ENCODE results near the gene SAMD11. TPM values are rescaled to one million over a fixed set of nuclear protein-coding genes. Genes with fewer than 3 reads are reported as not detected.

Gene SAMD11
- total and polyA plus RNA-seq, 10 donors: 7.5 to 37.0 (median 18.9) TPM

- no peak for DNase-seq
- no peak overlapping the region for H3K4me3 ChIP-seq
- H3K4me1 ChIP-seq: peaks cover 13 to 65% (median 48%) of the 10 kb centered on the region in 6 donors
- 90 to 97% (median 93%) methylated on average over 4 to 11 of the region's 11 CpGs for WGBS, 5 donors
- intact Hi-C loops (cut with DNase I; ENCODE audit: low total_unique reads): no loop called here
- TF ChIP-seq POLR2A (IDR thresholded peaks at IDR 0.05) (no peak), POLR2AphosphoS5 (IDR thresholded peaks at IDR 0.05) (no peak)
- TF ChIP-seq, protein P1, sequence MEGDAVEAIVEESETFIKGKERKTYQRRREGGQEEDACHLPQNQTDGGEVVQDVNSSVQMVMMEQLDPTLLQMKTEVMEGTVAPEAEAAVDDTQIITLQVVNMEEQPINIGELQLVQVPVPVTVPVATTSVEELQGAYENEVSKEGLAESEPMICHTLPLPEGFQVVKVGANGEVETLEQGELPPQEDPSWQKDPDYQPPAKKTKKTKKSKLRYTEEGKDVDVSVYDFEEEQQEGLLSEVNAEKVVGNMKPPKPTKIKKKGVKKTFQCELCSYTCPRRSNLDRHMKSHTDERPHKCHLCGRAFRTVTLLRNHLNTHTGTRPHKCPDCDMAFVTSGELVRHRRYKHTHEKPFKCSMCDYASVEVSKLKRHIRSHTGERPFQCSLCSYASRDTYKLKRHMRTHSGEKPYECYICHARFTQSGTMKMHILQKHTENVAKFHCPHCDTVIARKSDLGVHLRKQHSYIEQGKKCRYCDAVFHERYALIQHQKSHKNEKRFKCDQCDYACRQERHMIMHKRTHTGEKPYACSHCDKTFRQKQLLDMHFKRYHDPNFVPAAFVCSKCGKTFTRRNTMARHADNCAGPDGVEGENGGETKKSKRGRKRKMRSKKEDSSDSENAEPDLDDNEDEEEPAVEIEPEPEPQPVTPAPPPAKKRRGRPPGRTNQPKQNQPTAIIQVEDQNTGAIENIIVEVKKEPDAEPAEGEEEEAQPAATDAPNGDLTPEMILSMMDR (IDR thresholded peaks at IDR 0.05 in 8 of 11, conservative IDR thresholded peaks at IDR 0.05 in 3 of 11): no peak
- peaks cover 5 to 59% (median 52%) of the 10 kb centered on the region in 6 donors for H3K36me3 ChIP-seq
- peaks cover 0 to 13% (median 0%) of the 10 kb centered on the region in 7 donors for H3K27me3 ChIP-seq (replicated peaks in 1 of 7)
- no peaks in the 10 kb centered on the region for H3K9me3 ChIP-seq
- no peak overlapping the region for H3K27ac ChIP-seq
Measured at GRCh38 chr1:956636-957035, 32.9 kb downstream of the SAMD11 start.

DNA sequence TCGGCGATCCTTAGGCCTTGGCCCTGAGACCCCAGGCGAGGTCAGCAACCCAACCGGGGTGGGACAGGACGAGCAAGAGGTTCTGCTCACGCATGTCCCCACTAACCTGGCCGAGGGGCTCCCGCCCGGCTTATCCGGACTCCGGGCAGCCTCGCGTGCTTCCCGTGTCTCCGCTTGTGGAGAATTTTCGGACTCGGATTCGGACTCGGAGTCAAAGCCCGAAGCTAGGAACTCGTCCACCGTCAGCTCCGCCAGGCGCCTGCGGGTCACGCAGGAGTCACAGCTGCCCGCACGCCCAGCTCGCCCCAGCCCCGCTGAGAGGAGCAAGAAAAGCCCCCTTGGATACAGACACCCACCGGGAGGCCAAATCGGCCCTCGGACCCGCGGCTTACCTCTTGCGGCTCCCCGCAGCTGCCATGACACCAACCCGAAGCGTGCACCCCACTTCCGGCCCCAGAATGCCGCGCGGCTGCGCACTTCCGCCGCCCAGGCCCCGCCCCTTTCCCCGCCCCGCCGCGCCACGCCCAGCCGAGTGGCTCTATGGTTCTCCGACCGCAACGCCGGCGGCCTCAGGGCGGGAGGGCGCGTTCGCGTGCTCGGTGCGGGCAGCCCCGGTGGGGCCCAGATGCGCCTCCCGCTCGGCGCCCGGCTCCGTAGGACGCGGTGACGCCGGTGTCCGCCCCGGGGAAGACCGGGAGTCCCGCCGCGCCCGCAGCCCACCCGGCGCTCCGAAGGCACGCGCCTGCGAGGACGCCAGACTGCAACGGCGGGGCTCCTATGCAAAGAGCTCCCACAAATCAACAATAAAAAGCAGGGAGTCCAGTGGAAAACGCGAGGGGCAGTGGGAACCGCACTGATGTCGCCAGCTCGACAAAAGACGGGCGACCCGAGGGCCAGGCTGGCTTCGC is 35.4 kb downstream of the SAMD11 start, which contains the start of gene NOC2L:
TSS of gene NOC2L (minus strand) at position 434 of the 908 bp plus-strand sequence. CDS start at position 418, 16 bp downstream.
- TF ChIP-seq POLR2AphosphoS5 (IDR thresholded peaks at IDR 0.05) (peak; percentile 80 to 87 (median 82)), POLR2A (IDR thresholded peaks at IDR 0.05) (no peak)
- TF ChIP-seq, protein P1 (IDR thresholded peaks at IDR 0.05 in 8 of 11, conservative IDR thresholded peaks at IDR 0.05 in 3 of 11): peak in 1 of 11 experiments; percentile 15
- peaks cover 13 to 79% (median 50%) of the 10 kb centered on the region in 6 donors for H3K4me1 ChIP-seq
- H3K9me3 ChIP-seq: no peaks in the 10 kb centered on the region
- peaks cover 0 to 59% (median 34%) of the 10 kb centered on the region in 6 donors for H3K36me3 ChIP-seq
- H3K27ac ChIP-seq: peak within 1 kb of the TSS in 7 of 8 donors; percentile 23 to 83 (median 71)
- whole genome bisulfite sequencing, 5 donors: 2 to 12% (median 9%) methylated on average over 42 to 101 of the region's 101 CpGs
- H3K4me3 ChIP-seq: peak within 1 kb of the TSS; percentile 70 to 100 (median 99)
- peaks cover 0 to 13% (median 0%) of the 10 kb centered on the region in 7 donors for H3K27me3 ChIP-seq (replicated peaks in 1 of 7)
- intact Hi-C loops (cut with DNase I; ENCODE audit: low total_unique reads): no loop called here
- DNase-seq: peak; percentile 98

DNA sequence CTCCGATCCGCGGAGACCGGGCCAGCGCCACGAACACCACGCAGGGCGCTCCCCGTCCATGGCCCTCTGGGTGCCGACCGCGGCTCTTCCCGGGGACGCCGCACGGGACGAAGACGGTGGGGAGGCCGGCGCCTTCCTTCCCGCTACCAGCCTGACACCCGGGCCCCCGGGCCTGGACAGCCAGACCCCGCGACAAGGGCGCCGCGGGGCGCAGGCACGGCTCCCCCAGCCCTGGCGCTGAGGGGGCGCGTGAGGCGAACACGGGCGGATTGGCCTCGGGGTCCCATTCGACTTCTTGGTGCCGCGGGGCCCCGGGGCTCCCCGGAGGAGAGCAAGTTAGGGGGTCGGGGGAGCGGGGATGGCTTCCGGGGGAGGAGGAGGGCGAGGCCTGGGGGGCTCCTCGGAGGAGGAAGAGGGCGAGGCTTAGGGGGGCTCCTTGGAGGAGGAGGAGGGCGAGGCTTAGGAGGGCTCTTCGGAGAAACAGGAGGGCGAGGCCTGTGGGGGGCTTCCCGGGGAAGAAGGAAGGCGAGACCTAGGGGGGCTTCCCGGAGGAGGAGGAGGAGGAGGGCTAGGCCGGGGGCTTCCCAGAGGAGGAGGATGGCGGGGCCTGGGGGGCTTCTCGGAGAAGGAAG is 36.1 kb downstream of the SAMD11 start:
- TF ChIP-seq POLR2A (IDR thresholded peaks at IDR 0.05): no peak
- TF ChIP-seq, protein P1 (IDR thresholded peaks at IDR 0.05 in 8 of 11, conservative IDR thresholded peaks at IDR 0.05 in 3 of 11): no peak
- TF ChIP-seq POLR2AphosphoS5 (IDR thresholded peaks at IDR 0.05): no peak
- DNase-seq: no peak
- 21 to 29% (median 22%) methylated on average over 41 to 57 of the region's 57 CpGs for WGBS, 5 donors
- intact Hi-C loops (cut with DNase I; ENCODE audit: low total_unique reads): no loop called here
- peak overlapping the region in 4 of 8 donors; percentile 25 to 83 (median 79) for H3K27ac ChIP-seq
- H3K36me3 ChIP-seq: peaks cover 0 to 54% (median 26%) of the 10 kb centered on the region in 6 donors
- H3K27me3 ChIP-seq (replicated peaks in 1 of 7): peaks cover 0 to 13% (median 0%) of the 10 kb centered on the region in 7 donors
- peak overlapping the region in 7 of 8 donors; percentile 92 to 100 (median 100) for H3K4me3 ChIP-seq
- peaks cover 13 to 78% (median 50%) of the 10 kb centered on the region in 6 donors for H3K4me1 ChIP-seq
- H3K9me3 ChIP-seq: no peaks in the 10 kb centered on the region

All from spleen (tissue), 11 donors.